Measurements from ENCODE around the gene CIDEA. TPM values are rescaled to one million over a fixed set of nuclear protein-coding genes. Genes with fewer than 3 reads are reported as not detected.

The CIDEA gene
- total RNA-seq, 2 donors from 2014 or later = not detected

- ATAC-seq (ENCODE audit: insufficient number of reproducible peaks, low FRiP score, low read depth) = no peak
- Histone ChIP-seq H3K27me3 (replicated peaks; ENCODE audit: insufficient read depth) (no peaks in the 10 kb centered on the region), H3K27ac (no peak overlapping the region), H3K4me1 (ENCODE audit: control insufficient read depth in 1 of 2, low read depth in 2 of 2) (no peaks in the 10 kb centered on the region), H3K4me3 (no peak overlapping the region), H3K9me3 (no peaks in the 10 kb centered on the region), H3K36me3 (no peaks in the 10 kb centered on the region)
- TF ChIP-seq, protein P1, sequence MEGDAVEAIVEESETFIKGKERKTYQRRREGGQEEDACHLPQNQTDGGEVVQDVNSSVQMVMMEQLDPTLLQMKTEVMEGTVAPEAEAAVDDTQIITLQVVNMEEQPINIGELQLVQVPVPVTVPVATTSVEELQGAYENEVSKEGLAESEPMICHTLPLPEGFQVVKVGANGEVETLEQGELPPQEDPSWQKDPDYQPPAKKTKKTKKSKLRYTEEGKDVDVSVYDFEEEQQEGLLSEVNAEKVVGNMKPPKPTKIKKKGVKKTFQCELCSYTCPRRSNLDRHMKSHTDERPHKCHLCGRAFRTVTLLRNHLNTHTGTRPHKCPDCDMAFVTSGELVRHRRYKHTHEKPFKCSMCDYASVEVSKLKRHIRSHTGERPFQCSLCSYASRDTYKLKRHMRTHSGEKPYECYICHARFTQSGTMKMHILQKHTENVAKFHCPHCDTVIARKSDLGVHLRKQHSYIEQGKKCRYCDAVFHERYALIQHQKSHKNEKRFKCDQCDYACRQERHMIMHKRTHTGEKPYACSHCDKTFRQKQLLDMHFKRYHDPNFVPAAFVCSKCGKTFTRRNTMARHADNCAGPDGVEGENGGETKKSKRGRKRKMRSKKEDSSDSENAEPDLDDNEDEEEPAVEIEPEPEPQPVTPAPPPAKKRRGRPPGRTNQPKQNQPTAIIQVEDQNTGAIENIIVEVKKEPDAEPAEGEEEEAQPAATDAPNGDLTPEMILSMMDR (IDR thresholded peaks at IDR 0.05) = no peak
- DNase-seq (ENCODE audit: low spot score) = no peak
These were observed 8.4 kb upstream of the CIDEA start for GRCh38 chr18:12245793-12246135.

- TF ChIP-seq, protein P1 (IDR thresholded peaks at IDR 0.05) = no peak
- Histone ChIP-seq H3K36me3 (no peaks in the 10 kb centered on the region), H3K9me3 (no peaks in the 10 kb centered on the region), H3K27me3 (replicated peaks; ENCODE audit: insufficient read depth) (no peaks in the 10 kb centered on the region), H3K4me3 (no peak overlapping the region), H3K27ac (no peak overlapping the region), H3K4me1 (ENCODE audit: control insufficient read depth in 1 of 2, low read depth in 2 of 2) (no peaks in the 10 kb centered on the region)
- ATAC-seq (ENCODE audit: insufficient number of reproducible peaks, low FRiP score, low read depth) (no peak), DNase-seq (ENCODE audit: low spot score) (no peak)
These were observed 7.0 kb upstream of the CIDEA start for GRCh38 chr18:12246849-12247808.

DNA sequence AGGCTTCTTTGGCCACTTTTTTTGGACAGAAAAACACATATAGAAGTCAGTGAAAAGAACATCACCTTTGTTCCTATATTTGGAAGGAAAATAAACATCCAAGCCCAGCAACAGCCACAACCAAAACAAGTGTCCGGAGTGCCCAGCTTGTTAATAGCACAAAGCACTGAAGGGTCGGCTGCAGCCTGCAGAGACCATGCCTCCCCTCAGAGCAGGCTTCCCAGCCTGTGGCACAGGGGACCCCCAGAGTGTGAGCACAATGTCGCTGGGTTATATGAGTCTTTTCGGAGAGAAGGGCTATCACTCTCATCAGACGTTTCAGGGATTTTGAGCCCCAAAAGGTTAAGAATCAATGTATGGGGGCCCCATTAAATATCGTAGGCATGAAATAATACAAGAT lies 6.2 kb upstream of the CIDEA start:
- Histone ChIP-seq H3K27ac (no peak overlapping the region), H3K9me3 (no peaks in the 10 kb centered on the region), H3K36me3 (no peaks in the 10 kb centered on the region), H3K4me3 (no peak overlapping the region), H3K4me1 (ENCODE audit: control insufficient read depth in 1 of 2, low read depth in 2 of 2) (no peaks in the 10 kb centered on the region), H3K27me3 (replicated peaks; ENCODE audit: insufficient read depth) (no peaks in the 10 kb centered on the region)
- DNase-seq (ENCODE audit: low spot score) (no peak), ATAC-seq (ENCODE audit: insufficient number of reproducible peaks, low FRiP score, low read depth) (no peak)
- TF ChIP-seq, protein P1 (IDR thresholded peaks at IDR 0.05) = no peak

DNA sequence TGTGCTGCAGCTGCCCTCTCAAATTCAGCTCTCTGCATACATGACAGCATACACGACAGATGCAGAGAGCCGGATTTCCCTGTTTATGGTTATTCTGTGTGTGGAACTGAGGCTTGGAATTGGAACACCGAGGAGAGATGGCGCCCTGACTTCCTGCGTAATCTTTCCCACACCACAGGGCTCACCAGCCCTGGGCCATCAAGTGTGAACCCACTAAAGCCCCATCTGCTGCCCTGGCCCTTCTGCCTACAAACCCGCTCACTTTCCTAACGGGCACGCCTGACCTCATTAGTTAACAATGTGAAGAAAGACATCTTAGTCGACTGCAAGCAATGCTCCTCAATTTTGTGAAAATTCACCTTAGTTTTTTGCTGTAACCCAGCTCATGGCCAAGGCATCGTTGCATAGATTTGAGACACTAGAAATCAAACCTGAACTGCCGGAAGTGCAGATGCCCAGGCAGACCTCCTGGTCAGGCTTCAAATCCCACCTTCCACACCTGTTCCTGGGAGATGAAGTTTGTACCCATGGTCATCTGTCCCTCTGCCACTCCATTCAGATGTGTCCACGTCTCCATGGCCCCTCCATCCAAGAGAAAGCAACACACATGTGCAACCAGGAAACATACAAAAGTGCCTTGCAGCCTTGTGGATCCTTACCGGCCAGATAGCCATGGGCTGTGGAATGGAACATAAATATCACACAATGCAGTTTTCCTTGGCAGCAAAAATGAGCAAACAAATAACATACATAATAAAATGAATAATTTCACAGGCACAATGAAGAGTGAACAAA lies 5.0 kb upstream of the CIDEA start:
- no peak overlapping the region for H3K4me3 ChIP-seq
- H3K9me3 ChIP-seq = no peaks in the 10 kb centered on the region
- no peak overlapping the region for H3K27ac ChIP-seq
- TF ChIP-seq, protein P1 (IDR thresholded peaks at IDR 0.05) = no peak
- no peak for DNase-seq (ENCODE audit: low spot score)
- H3K4me1 ChIP-seq (ENCODE audit: control insufficient read depth in 1 of 2, low read depth in 2 of 2) = peaks cover 0 to 10% of the 10 kb centered on the region in 2 donors
- ATAC-seq (ENCODE audit: insufficient number of reproducible peaks, low FRiP score, low read depth) = no peak
- H3K36me3 ChIP-seq = no peaks in the 10 kb centered on the region
- no peaks in the 10 kb centered on the region for H3K27me3 ChIP-seq (replicated peaks; ENCODE audit: insufficient read depth)

DNA sequence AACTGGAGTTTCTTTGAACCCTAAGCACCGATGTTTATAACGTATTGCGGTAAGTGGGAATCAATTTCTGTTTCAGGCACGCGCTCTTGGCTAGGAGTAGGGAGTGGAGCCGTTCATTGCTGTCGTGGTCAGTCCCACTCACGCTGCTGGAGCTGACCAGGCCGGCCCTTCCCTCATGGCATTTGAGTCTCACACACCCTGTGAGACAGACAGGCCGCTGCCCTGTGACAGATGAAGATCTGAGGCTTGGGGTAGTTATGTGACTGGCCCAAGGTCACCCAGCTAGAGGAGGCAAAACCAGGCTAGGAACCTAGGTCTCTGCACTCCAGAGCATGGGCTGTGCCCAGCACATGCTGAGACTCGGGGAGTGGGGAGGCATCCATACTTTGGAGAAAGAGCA lies 2.9 kb upstream of the CIDEA start:
- DNase-seq (ENCODE audit: low spot score) (no peak), ATAC-seq (ENCODE audit: insufficient number of reproducible peaks, low FRiP score, low read depth) (no peak)
- no peaks in the 10 kb centered on the region for H3K9me3 ChIP-seq
- no peak overlapping the region for H3K4me3 ChIP-seq
- no peaks in the 10 kb centered on the region for H3K27me3 ChIP-seq (replicated peaks; ENCODE audit: insufficient read depth)
- no peaks in the 10 kb centered on the region for H3K36me3 ChIP-seq
- TF ChIP-seq, protein P1 (IDR thresholded peaks at IDR 0.05) = no peak
- H3K4me1 ChIP-seq (ENCODE audit: control insufficient read depth in 1 of 2, low read depth in 2 of 2) = peaks cover 0 to 14% of the 10 kb centered on the region in 2 donors
- H3K27ac ChIP-seq = no peak overlapping the region

Measured in thoracic aorta (tissue), 2 donors.